Activated CD4-positive, alpha-beta T cell treated with anti-CD3 and anti-CD28 coated beads, Interleukin-2, amount 10 ng/mL, durations not matched to agents 7 days and 5 days (primary cell): Measurements from ENCODE around the gene HBD. TPM values are rescaled to one million over a fixed set of nuclear protein-coding genes. Genes with fewer than 3 reads are reported as not detected.

Source experiments
- CTCF ChIA-PET: fragments of 350-600 bp; sonication (Branson Sonifier 250); formaldehyde crosslinking; loops from one replicate; lab custom pipeline; 2021; ENCODE audit warnings: antibody characterized with exemption; lab: Charles Lee
- POLR2A ChIA-PET: fragments of 350-600 bp; sonication (Branson Sonifier 250); formaldehyde crosslinking; loops from one replicate; lab custom pipeline; 2021; ENCODE audit warnings: antibody characterized with exemption; lab: Charles Lee
- DNase-seq: peaks from one replicate; pipeline ENCODE4 v3.0.0-alpha.2; 2020
- H3K27ac Mint-ChIP-seq: one replicate; pipeline ENCODE4 v1.8.0; 2021; ENCODE audit warnings: mild to moderate bottlenecking, moderate library complexity, mixed read lengths
- H3K27me3 Mint-ChIP-seq: one replicate; pipeline ENCODE4 v1.8.0; 2021; ENCODE audit warnings: mixed read lengths
- H3K36me3 Mint-ChIP-seq: one replicate; pipeline ENCODE4 v1.8.0; 2021; ENCODE audit warnings: low read depth, mixed read lengths
- H3K4me1 Mint-ChIP-seq: one replicate; pipeline ENCODE4 v1.8.0; 2021; ENCODE audit warnings: mixed read lengths
- H3K4me3 Mint-ChIP-seq: one replicate; pipeline ENCODE4 v1.8.0; 2021; ENCODE audit warnings: mild to moderate bottlenecking, moderate library complexity, mixed read lengths
- H3K9me3 Mint-ChIP-seq: one replicate; pipeline ENCODE4 v1.8.0; 2021; ENCODE audit warnings: mixed read lengths
- total RNA-seq, 2 experiments: library from RNA; stranded (reverse); gene quantifications; one replicate each; pipeline ENCODE4 v1.2.3, GENCODE V29; 2021

HBD gene
- total RNA-seq, 2 experiments from 2014 or later, result not detected

DNA sequence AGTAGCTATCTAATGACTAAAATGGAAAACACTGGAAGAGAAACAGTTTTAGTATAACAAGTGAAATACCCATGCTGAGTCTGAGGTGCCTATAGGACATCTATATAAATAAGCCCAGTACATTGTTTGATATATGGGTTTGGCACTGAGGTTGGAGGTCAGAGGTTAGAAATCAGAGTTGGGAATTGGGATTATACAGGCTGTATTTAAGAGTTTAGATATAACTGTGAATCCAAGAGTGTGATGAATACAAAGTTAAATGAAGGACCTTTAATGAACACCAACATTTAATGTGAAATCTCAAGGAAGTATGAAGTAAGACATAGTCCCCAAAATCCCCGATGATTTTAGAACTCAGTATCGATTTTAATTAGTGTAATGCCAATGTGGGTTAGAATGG lies 3.1 kb upstream of the HBD start:
- Mint-ChIP-seq H3K4me1 (peaks cover 4% of the 10 kb centered on the region), H3K9me3 (no peaks in the 10 kb centered on the region), H3K4me3 (no peak overlapping the region), H3K36me3 (no peaks in the 10 kb centered on the region), H3K27me3 (peaks cover 19% of the 10 kb centered on the region), H3K27ac (no peak overlapping the region)
- POLR2A ChIA-PET, result no interaction called here
- CTCF ChIA-PET, result no interaction called here
- no peak for DNase-seq

DNA sequence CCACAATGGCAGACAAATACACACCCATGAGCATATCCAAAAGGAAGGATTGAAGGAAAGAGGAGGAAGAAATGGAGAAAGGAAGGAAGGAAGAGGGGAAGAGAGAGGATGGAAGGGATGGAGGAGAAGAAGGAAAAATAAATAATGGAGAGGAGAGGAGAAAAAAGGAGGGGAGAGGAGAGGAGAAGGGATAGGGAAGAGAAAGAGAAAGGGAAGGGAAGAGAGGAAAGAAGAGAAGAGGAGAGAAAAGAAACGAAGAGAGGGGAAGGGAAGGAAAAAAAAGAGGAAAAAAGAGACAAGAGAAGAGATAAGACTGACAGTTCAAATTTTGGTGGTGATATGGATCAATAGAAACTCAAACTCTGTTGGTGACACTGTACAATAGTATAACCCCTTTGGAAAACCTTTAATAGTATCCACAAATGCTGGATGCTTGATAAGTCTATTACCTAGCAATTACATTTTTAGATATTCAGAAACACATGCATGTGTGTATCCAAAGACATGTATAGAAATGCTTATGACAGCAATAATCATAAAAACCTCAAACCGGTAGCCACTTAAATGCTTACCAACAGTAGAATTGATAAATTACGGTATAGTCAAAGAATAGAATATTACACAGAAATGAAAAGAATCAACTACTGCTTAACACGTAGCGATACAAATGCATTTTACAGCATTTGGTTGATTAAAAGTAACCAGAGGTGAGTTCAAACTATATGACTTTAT lies 1.2 kb upstream of the HBD start:
- ChIA-PET POLR2A (no interaction called here), CTCF (no interaction called here)
- no peak overlapping the region for H3K27ac Mint-ChIP-seq
- no peak overlapping the region for H3K4me3 Mint-ChIP-seq
- H3K36me3 Mint-ChIP-seq, result no peaks in the 10 kb centered on the region
- H3K9me3 Mint-ChIP-seq, result no peaks in the 10 kb centered on the region
- DNase-seq, result no peak
- H3K4me1 Mint-ChIP-seq, result peaks cover 4% of the 10 kb centered on the region
- H3K27me3 Mint-ChIP-seq, result peaks cover 18% of the 10 kb centered on the region

DNA sequence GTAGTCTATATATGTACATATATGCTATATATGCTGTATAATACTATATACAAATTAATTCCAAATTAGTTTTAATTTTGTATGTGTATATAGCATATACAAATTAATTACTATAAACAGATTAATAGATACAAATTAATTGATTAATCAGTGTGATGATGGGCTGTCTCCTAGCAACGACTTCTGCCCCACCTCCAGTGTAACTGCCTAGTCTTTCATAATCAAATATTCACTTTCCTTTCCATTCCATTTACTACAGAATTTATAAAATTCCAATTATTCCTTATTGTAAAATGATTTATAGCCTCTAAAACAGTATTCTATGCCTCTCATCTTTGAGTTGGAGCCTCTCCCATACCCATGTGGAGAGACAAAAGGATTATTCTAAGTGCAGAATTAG lies 976 bp downstream of the HBD start:
- Mint-ChIP-seq H3K9me3 (no peaks in the 10 kb centered on the region), H3K4me3 (no peak overlapping the region), H3K4me1 (peaks cover 4% of the 10 kb centered on the region), H3K27me3 (peaks cover 10% of the 10 kb centered on the region), H3K27ac (no peak overlapping the region), H3K36me3 (no peaks in the 10 kb centered on the region)
- ChIA-PET CTCF (no interaction called here), POLR2A (no interaction called here)
- no peak for DNase-seq

GRCh38 chr11:5232821-5233220 lies 1.5 kb downstream of the HBD start:
- Mint-ChIP-seq H3K9me3 (no peaks in the 10 kb centered on the region), H3K27ac (no peak overlapping the region), H3K36me3 (no peaks in the 10 kb centered on the region), H3K27me3 (peaks cover 9% of the 10 kb centered on the region), H3K4me3 (no peak overlapping the region), H3K4me1 (peaks cover 4% of the 10 kb centered on the region)
- ChIA-PET POLR2A (no interaction called here), CTCF (no interaction called here)
- no peak for DNase-seq

DNA sequence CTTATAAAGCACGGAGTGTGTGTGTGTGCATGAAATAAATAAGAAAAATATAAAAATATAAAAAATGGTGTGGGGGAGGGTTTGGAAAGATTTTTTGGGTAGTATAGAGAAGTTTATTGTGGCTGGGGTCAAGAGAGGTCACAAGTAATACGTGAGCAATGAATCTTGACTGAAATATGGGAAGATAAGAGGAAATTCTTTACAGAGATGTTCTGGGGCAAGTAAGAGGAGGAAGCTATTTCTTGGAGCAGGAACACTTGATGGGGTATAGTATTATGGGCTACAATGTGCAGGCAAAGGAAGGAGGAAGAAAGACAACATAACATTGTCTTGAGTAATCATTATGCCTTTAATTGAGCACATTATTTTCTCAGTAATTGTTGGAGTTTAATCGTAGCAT lies 2.1 kb downstream of the HBD start:
- no peaks in the 10 kb centered on the region for H3K36me3 Mint-ChIP-seq
- H3K9me3 Mint-ChIP-seq, result no peaks in the 10 kb centered on the region
- ChIA-PET CTCF (no interaction called here), POLR2A (no interaction called here)
- no peak for DNase-seq
- no peak overlapping the region for H3K27ac Mint-ChIP-seq
- H3K27me3 Mint-ChIP-seq, result peaks cover 9% of the 10 kb centered on the region
- H3K4me3 Mint-ChIP-seq, result no peak overlapping the region
- peaks cover 4% of the 10 kb centered on the region for H3K4me1 Mint-ChIP-seq

GRCh38 chr11:5231111-5231510 lies 3.2 kb downstream of the HBD start:
- Mint-ChIP-seq H3K4me1 (peaks cover 4% of the 10 kb centered on the region), H3K27ac (no peak overlapping the region), H3K4me3 (no peak overlapping the region), H3K9me3 (no peaks in the 10 kb centered on the region), H3K36me3 (no peaks in the 10 kb centered on the region), H3K27me3 (peaks cover 8% of the 10 kb centered on the region)
- ChIA-PET CTCF (no interaction called here), POLR2A (no interaction called here)
- DNase-seq, result no peak

GRCh38 chr11:5230266-5230665 lies 4.0 kb downstream of the HBD start:
- peaks cover 3% of the 10 kb centered on the region for H3K27me3 Mint-ChIP-seq
- CTCF ChIA-PET, result interaction anchor here (0.9 kb wide), 1 partner anchor 11 kb away, joined by 3 read pairs; no protein-coding TSS in a partner anchor
- no peak overlapping the region for H3K27ac Mint-ChIP-seq
- H3K9me3 Mint-ChIP-seq, result no peaks in the 10 kb centered on the region
- no peaks in the 10 kb centered on the region for H3K36me3 Mint-ChIP-seq
- peaks cover 4% of the 10 kb centered on the region for H3K4me1 Mint-ChIP-seq
- no peak overlapping the region for H3K4me3 Mint-ChIP-seq
- DNase-seq, result no peak
- POLR2A ChIA-PET, result no interaction called here

DNA sequence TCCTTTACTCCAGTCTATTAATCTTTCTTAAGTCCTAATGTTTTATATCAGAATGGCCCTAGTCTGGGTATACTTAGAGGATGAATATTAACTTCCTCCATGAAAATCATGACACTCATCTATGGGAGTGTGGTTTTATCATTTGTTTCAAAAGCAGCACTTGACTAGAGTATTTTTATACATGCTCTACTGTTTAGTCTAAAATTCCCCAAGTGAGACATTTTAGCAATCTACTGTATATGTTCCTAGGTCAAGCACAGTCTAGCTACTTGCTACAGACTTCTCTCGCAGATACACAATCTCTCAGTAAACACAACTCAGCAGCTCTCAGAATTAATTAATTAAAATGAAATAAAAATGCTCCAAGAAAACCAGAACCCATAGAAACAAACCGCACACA lies 4.5 kb downstream of the HBD start:
- DNase-seq, result no peak
- no peak overlapping the region for H3K27ac Mint-ChIP-seq
- peaks cover 1% of the 10 kb centered on the region for H3K27me3 Mint-ChIP-seq
- H3K4me3 Mint-ChIP-seq, result no peak overlapping the region
- H3K4me1 Mint-ChIP-seq, result peaks cover 4% of the 10 kb centered on the region
- H3K36me3 Mint-ChIP-seq, result no peaks in the 10 kb centered on the region
- no peaks in the 10 kb centered on the region for H3K9me3 Mint-ChIP-seq
- ChIA-PET POLR2A (no interaction called here), CTCF (interaction anchor here (0.9 kb wide), 1 partner anchor 11 kb away, joined by 3 read pairs; no protein-coding TSS in a partner anchor)

GRCh38 chr11:5229356-5229755 lies 4.9 kb downstream of the HBD start:
- Mint-ChIP-seq H3K4me1 (peaks cover under 1% of the 10 kb centered on the region), H3K4me3 (no peak overlapping the region), H3K36me3 (no peaks in the 10 kb centered on the region), H3K27me3 (peaks cover 1% of the 10 kb centered on the region), H3K9me3 (no peaks in the 10 kb centered on the region), H3K27ac (no peak overlapping the region)
- ChIA-PET POLR2A (no interaction called here), CTCF (interaction anchor here (0.9 kb wide), 1 partner anchor 12 kb away, joined by 3 read pairs; no protein-coding TSS in a partner anchor)
- no peak for DNase-seq

- H3K9me3 Mint-ChIP-seq, result no peaks in the 10 kb centered on the region
- H3K4me3 Mint-ChIP-seq, result no peak overlapping the region
- H3K27me3 Mint-ChIP-seq, result peaks cover 1% of the 10 kb centered on the region
- CTCF ChIA-PET, result no interaction called here
- no peaks in the 10 kb centered on the region for H3K36me3 Mint-ChIP-seq
- POLR2A ChIA-PET, result no interaction called here
- no peak overlapping the region for H3K27ac Mint-ChIP-seq
- DNase-seq, result no peak
- H3K4me1 Mint-ChIP-seq, result no peaks in the 10 kb centered on the region
Observed at GRCh38 chr11:5228124-5228523, 6.2 kb downstream of the HBD start.

DNA sequence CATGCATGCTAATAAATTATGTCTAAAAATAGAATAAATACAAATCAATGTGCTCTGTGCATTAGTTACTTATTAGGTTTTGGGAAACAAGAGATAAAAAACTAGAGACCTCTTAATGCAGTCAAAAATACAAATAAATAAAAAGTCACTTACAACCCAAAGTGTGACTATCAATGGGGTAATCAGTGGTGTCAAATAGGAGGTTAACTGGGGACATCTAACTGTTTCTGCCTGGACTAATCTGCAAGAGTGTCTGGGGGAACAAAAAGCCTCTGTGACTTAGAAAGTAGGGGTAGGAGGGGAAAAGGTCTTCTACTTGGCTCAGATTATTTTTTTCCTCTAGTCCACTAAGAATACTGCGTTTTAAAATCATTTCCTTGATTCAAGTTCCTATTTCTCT lies 6.6 kb downstream of the HBD start:
- ChIA-PET CTCF (no interaction called here), POLR2A (no interaction called here)
- Mint-ChIP-seq H3K4me3 (no peak overlapping the region), H3K27ac (no peak overlapping the region), H3K9me3 (no peaks in the 10 kb centered on the region), H3K4me1 (no peaks in the 10 kb centered on the region), H3K27me3 (peaks cover 1% of the 10 kb centered on the region), H3K36me3 (no peaks in the 10 kb centered on the region)
- DNase-seq, result no peak

DNA sequence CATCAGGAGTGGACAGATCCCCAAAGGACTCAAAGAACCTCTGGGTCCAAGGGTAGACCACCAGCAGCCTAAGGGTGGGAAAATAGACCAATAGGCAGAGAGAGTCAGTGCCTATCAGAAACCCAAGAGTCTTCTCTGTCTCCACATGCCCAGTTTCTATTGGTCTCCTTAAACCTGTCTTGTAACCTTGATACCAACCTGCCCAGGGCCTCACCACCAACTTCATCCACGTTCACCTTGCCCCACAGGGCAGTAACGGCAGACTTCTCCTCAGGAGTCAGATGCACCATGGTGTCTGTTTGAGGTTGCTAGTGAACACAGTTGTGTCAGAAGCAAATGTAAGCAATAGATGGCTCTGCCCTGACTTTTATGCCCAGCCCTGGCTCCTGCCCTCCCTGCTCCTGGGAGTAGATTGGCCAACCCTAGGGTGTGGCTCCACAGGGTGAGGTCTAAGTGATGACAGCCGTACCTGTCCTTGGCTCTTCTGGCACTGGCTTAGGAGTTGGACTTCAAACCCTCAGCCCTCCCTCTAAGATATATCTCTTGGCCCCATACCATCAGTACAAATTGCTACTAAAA lies 7.5 kb downstream of the HBD start, which contains the start of gene HBB:
Gene HBB (minus strand): TSS at position 340 of the 579 bp plus-strand sequence. CDS start 50 bp downstream, at position 290.
- no peak within 1 kb of the TSS for H3K4me3 Mint-ChIP-seq
- H3K9me3 Mint-ChIP-seq, result no peaks in the 10 kb centered on the region
- H3K36me3 Mint-ChIP-seq, result no peaks in the 10 kb centered on the region
- ChIA-PET CTCF (no interaction called here), POLR2A (no interaction called here)
- H3K27me3 Mint-ChIP-seq, result no peaks in the 10 kb centered on the region
- H3K27ac Mint-ChIP-seq, result no peak within 1 kb of the TSS
- no peak for DNase-seq
- no peaks in the 10 kb centered on the region for H3K4me1 Mint-ChIP-seq

GRCh38 chr11:5225480-5225871 lies 8.8 kb downstream of the HBD start:
- H3K9me3 Mint-ChIP-seq, result no peaks in the 10 kb centered on the region
- H3K27ac Mint-ChIP-seq, result no peak overlapping the region
- no peaks in the 10 kb centered on the region for H3K27me3 Mint-ChIP-seq
- H3K4me1 Mint-ChIP-seq, result no peaks in the 10 kb centered on the region
- ChIA-PET POLR2A (no interaction called here), CTCF (no interaction called here)
- no peak overlapping the region for H3K4me3 Mint-ChIP-seq
- H3K36me3 Mint-ChIP-seq, result no peaks in the 10 kb centered on the region
- DNase-seq, result no peak
